H1 (cell line): ENCODE data around the gene ST3GAL3. TPM values are rescaled to one million over a fixed set of nuclear protein-coding genes. Genes with fewer than 3 reads are reported as not detected.

Experiments
- CTCF ChIA-PET: fragments of 300-600 bp; sonication (Branson Sonifier 250); formaldehyde crosslinking; loops from one replicate; lab custom pipeline; 2021; ENCODE audit not compliant: partially characterized antibody; lab: Charles Lee
- POLR2A ChIA-PET: fragments of 300-600 bp; sonication (Branson Sonifier 250); formaldehyde crosslinking; loops from one replicate; lab custom pipeline; 2021; ENCODE audit warnings: inconsistent platforms; ENCODE audit not compliant: partially characterized antibody; lab: Charles Lee
- DNase-seq, 2 experiments: peaks; one replicate each; pipeline versions ENCODE4 v3.0.0 to v3.0.0-alpha.2; 2010 to 2022; ENCODE audit warnings: low spot score in 2 of 2, low read depth in 1 of 2, mixed read lengths in 1 of 2
- FAIRE-seq: peaks from 2 replicates; lab custom pipeline; 2011; peaks lifted over from hg19 to GRCh38; lab: Jason Lieb, UNC
- H2AFZ ChIP-seq: 2 replicates; pipeline ENCODE4 v1.8.1; 2012; ENCODE audit warnings: low read length, inconsistent platforms
- H2AK5ac ChIP-seq: 2 replicates; pipeline ENCODE4 v1.6.1; 2013; ENCODE audit warnings: low read depth, low read length
- H2BK120ac ChIP-seq: replicated peaks from 2 replicates; pipeline ENCODE3; 2013; ENCODE audit warnings: low read depth, low read length, inconsistent platforms
- H2BK12ac ChIP-seq: 2 replicates; pipeline ENCODE4 v1.6.1; 2013; ENCODE audit warnings: low read depth, low read length
- H2BK15ac ChIP-seq: 2 replicates; pipeline ENCODE4 v1.6.1; 2013; ENCODE audit warnings: low read length
- H2BK20ac ChIP-seq: 2 replicates; pipeline ENCODE4 v1.6.1; 2013; ENCODE audit warnings: low read length
- H2BK5ac ChIP-seq: 2 replicates; pipeline ENCODE4 v1.6.1; 2013; ENCODE audit warnings: low read depth, low read length
- H3K14ac ChIP-seq: 2 replicates; pipeline ENCODE4 v1.6.1; 2013; ENCODE audit warnings: inconsistent platforms; ENCODE audit not compliant: insufficient read length
- H3K18ac ChIP-seq: 2 replicates; pipeline ENCODE4 v1.6.1; 2013; ENCODE audit warnings: low read length; ENCODE audit errors: extremely low read depth
- H3K23ac ChIP-seq: 2 replicates; pipeline ENCODE4 v1.6.1; 2013; ENCODE audit warnings: inconsistent platforms; ENCODE audit not compliant: insufficient read length
- H3K23me2 ChIP-seq: 2 replicates; pipeline ENCODE4 v1.6.1; 2013; ENCODE audit warnings: low read depth, low read length
- H3K27ac ChIP-seq: 2 replicates; pipeline ENCODE4 v1.6.1; 2011; ENCODE audit warnings: low read depth, low read length, inconsistent platforms
- H3K27me3 ChIP-seq, 4 experiments: replicated peaks in 1 of 4; 1 replicate in 1 of 4; 2 replicates in 3 of 4; pipeline versions ENCODE4 v1.6.1 to v1.8.1; 2011 to 2013; ENCODE audit warnings: low read length in 3 of 4, mild to moderate bottlenecking in 3 of 4, inconsistent platforms in 2 of 4, mixed read lengths in 2 of 4, moderate library complexity in 1 of 4; ENCODE audit not compliant: control insufficient read depth in 3 of 4, insufficient read depth in 3 of 4; ENCODE audit errors: extremely low read depth in 1 of 4
- H3K36me3 ChIP-seq, 4 experiments: 2 replicates each; pipeline versions ENCODE4 v1.6.1 to v1.8.1; 2011 to 2013; ENCODE audit warnings: mild to moderate bottlenecking in 4 of 4, low read length in 3 of 4, moderate library complexity in 2 of 4, control low read depth in 1 of 4, inconsistent platforms in 1 of 4; ENCODE audit not compliant: insufficient read depth in 4 of 4, control insufficient read depth in 2 of 4
- H3K4ac ChIP-seq: replicated peaks from 2 replicates; pipeline ENCODE3; 2013; ENCODE audit warnings: low read length, low read depth, mixed read lengths, inconsistent platforms; ENCODE audit not compliant: insufficient read length
- H3K4me1 ChIP-seq, 4 experiments: replicated peaks in 1 of 4; 1 replicate in 1 of 4; 2 replicates in 3 of 4; pipeline versions ENCODE4 v1.6.1 to v1.8.1; 2011 to 2013; ENCODE audit warnings: low read length in 3 of 4, inconsistent platforms in 2 of 4, mixed read lengths in 1 of 4; ENCODE audit not compliant: insufficient read depth in 4 of 4, control insufficient read depth in 3 of 4
- H3K4me2 ChIP-seq, 2 experiments: 2 replicates each; pipeline versions ENCODE4 v1.6.1 to v1.8.1; 2011 to 2013; ENCODE audit warnings: low read depth in 2 of 2, low read length in 2 of 2, control low read depth in 1 of 2, inconsistent platforms in 1 of 2, mild to moderate bottlenecking in 1 of 2; ENCODE audit not compliant: insufficient read depth in 1 of 2
- H3K4me3 ChIP-seq, 4 experiments: fragments of 200-600, 300-600 bp in 1 of 4; sonication (generic), shearing (Covaris generic), sonication (Bioruptor Twin) in 1 of 4; 2 replicates each; pipeline versions ENCODE4 v1.5.1 to v1.8.1; 2011 to 2016; ENCODE audit warnings: low read length in 4 of 4, low read depth in 3 of 4, control low read depth in 2 of 4, inconsistent platforms in 2 of 4, mild to moderate bottlenecking in 2 of 4, mixed read lengths in 1 of 4, moderate library complexity in 1 of 4; ENCODE audit not compliant: insufficient read depth in 2 of 4; ENCODE audit errors: extremely low read depth in 1 of 4
- H3K56ac ChIP-seq: replicated peaks from 2 replicates; pipeline ENCODE3; 2013; ENCODE audit warnings: low read depth, mild to moderate bottlenecking, mixed read lengths, low read length, inconsistent platforms; ENCODE audit not compliant: insufficient read length
- H3K79me1 ChIP-seq: 2 replicates; pipeline ENCODE4 v1.6.1; 2013; ENCODE audit warnings: low read depth, low read length, control low read depth
- H3K79me2 ChIP-seq, 2 experiments: 2 replicates each; pipeline versions ENCODE4 v1.6.1 to v1.8.1; 2012 to 2013; ENCODE audit warnings: low read length in 2 of 2, mild to moderate bottlenecking in 2 of 2, inconsistent platforms in 1 of 2; ENCODE audit not compliant: insufficient read depth in 2 of 2, control insufficient read depth in 1 of 2
- H3K9ac ChIP-seq, 4 experiments: replicated peaks in 1 of 4; 1 replicate in 1 of 4; 2 replicates in 3 of 4; pipeline versions ENCODE4 v1.6.1 to v1.8.1; 2011 to 2013; ENCODE audit warnings: low read depth in 3 of 4, low read length in 3 of 4, control low read depth in 2 of 4, mild to moderate bottlenecking in 2 of 4, moderate library complexity in 2 of 4, inconsistent platforms in 1 of 4; ENCODE audit errors: extremely low read depth in 1 of 4
- H3K9me3 ChIP-seq, 2 experiments: 2 replicates each; pipeline versions ENCODE4 v1.6.1 to v1.8.1; 2012 to 2013; ENCODE audit warnings: mild to moderate bottlenecking in 2 of 2, moderate library complexity in 2 of 2, control low read depth in 1 of 2, inconsistent platforms in 1 of 2, low read depth in 1 of 2, low read length in 1 of 2, mixed read lengths in 1 of 2; ENCODE audit not compliant: insufficient read depth in 2 of 2
- H4K20me1 ChIP-seq, 2 experiments: replicated peaks in 1 of 2; 2 replicates each; pipeline versions ENCODE3 to v1.8.1; 2011 to 2013; ENCODE audit warnings: inconsistent platforms in 2 of 2, low read length in 2 of 2, mild to moderate bottlenecking in 1 of 2; ENCODE audit not compliant: insufficient read depth in 2 of 2, control insufficient read depth in 1 of 2
- H4K5ac ChIP-seq: 2 replicates; pipeline ENCODE4 v1.6.1; 2013; ENCODE audit warnings: low read length, low read depth, mixed read lengths, inconsistent platforms; ENCODE audit not compliant: insufficient read length
- H4K8ac ChIP-seq: 2 replicates; pipeline ENCODE4 v1.8.0; 2013; ENCODE audit warnings: mild to moderate bottlenecking, moderate library complexity, low read length, inconsistent platforms; ENCODE audit not compliant: insufficient read depth; ENCODE audit errors: extremely low read depth
- H4K91ac ChIP-seq: replicated peaks from 2 replicates; pipeline ENCODE3; 2013; ENCODE audit warnings: low read length, mixed read lengths, inconsistent platforms; ENCODE audit not compliant: insufficient read length
- GABPA ChIP-seq: IDR thresholded peaks from 2 replicates; pipeline ENCODE4 v1.6.1; 2011; ENCODE audit warnings: mild to moderate bottlenecking, low read length, moderate library complexity, borderline replicate concordance; ENCODE audit not compliant: insufficient read depth
- SRF ChIP-seq: IDR thresholded peaks from 2 replicates; pipeline ENCODE4 v1.6.1; 2011; ENCODE audit warnings: mild to moderate bottlenecking, low read depth, low read length, moderate library complexity
- WGBS, 2 experiments: shearing (Covaris generic) in 1 of 2; methylation state at CpG; one replicate each; pipeline versions ENCODE4 v1.1.6 to v1.1.7; 2013 to 2015; ENCODE audit warnings: low lambda C conversion rate in 2 of 2, mixed read lengths in 2 of 2, inconsistent platforms in 1 of 2, low coverage in 1 of 2, missing lambda C conversion rate in 1 of 2; ENCODE audit not compliant: insufficient replicate concordance in 2 of 2, insufficient coverage in 1 of 2, insufficient read length in 1 of 2; ENCODE audit errors: extremely low coverage in 1 of 2, missing lambda C conversion rate in 1 of 2; 5-methylcytosine and 5-hydroxymethylcytosine counted together
- polyA plus RNA-seq, 7 experiments: library from polyadenylated mRNA; depleted of rRNA in 3 of 7; stranded (reverse) in 5 of 7; unstranded in 2 of 7; fragments of >200 nt in 5 of 7; fragments of 200-250 nt in 2 of 7; gene quantifications; 1 replicate in 5 of 7; 2 replicates in 1 of 7; 4 replicates in 1 of 7; pipeline versions ENCODE4 v1.2.1 to v1.2.3, GENCODE V29; 2011 to 2013; ENCODE audit warnings: missing spikeins in 2 of 7, mixed read lengths in 2 of 7
- total RNA-seq: library from RNA; stranded (reverse); fragmentation: NEBNext Ultra II Directional; extraction: Animal tissue kit (Norgen Biotek cat#: 25700); gene quantifications from 2 replicates; pipeline ENCODE4 v1.2.1, GENCODE V29; 2021

Gene ST3GAL3
- total and polyA plus RNA-seq, 2 of the 8 experiments (the other 6 are each of a cell fraction or from before 2014, with no cell fraction given): 6.8 to 7.0 TPM

DNA sequence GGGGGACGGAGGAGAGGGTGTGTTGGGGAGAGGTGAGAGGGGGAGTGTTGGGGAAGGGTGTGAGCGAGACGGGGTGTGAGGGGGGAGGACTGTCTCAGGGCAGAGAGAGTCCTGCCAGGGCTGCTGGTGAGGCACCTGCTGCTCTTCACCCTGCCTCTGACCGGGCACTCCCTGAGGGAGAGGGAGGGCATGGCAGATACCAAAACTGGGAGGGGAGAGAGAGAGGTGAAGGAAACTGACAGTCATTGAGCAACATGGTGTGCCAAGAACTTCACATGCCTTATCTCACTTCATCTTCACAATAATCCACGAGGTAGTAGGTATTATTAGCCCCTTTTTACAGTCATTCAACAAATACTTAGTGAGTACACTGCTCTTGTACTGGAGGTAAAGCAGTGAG lies 164.9 kb downstream of the ST3GAL3 start:
- Histone ChIP-seq H4K8ac (no peak overlapping the region), H3K23ac (no peak overlapping the region), H2BK12ac (peak overlapping the region; percentile 54; the same call in 1 of the 2 replicates), H3K4me1 (no peaks in the 10 kb centered on the region), H3K79me1 (no peaks in the 10 kb centered on the region; the same call in 1 of the 2 replicates), H3K4me2 (no peak overlapping the region), H4K20me1 (no peaks in the 10 kb centered on the region), H3K27ac (no peak overlapping the region), H4K91ac (no peak overlapping the region), H3K79me2 (no peaks in the 10 kb centered on the region), H2AK5ac (no peak overlapping the region), H3K9me3 (no peaks in the 10 kb centered on the region), H3K36me3 (no peaks in the 10 kb centered on the region), H4K5ac (no peak overlapping the region), H3K4ac (no peak overlapping the region), H3K18ac (no peak overlapping the region), H3K56ac (no peak overlapping the region), H3K14ac (no peak overlapping the region), H2BK15ac (no peak overlapping the region), H2BK5ac (no peak overlapping the region), H3K27me3 (no peaks in the 10 kb centered on the region), H3K23me2 (no peaks in the 10 kb centered on the region; the same call in 1 of the 2 replicates), H2BK120ac (no peak overlapping the region), H2BK20ac (no peak overlapping the region), H3K9ac (no peak overlapping the region), H2AFZ (no peak overlapping the region), H3K4me3 (no peak overlapping the region)
- FAIRE-seq (no peak), DNase-seq (no peak)
- ChIA-PET CTCF (no interaction called here), POLR2A (no interaction called here)
- WGBS, 2 experiments: 73 to 100% methylated on average over 2 of the region's 5 CpGs
- no peak for TF ChIP-seq GABPA
- TF ChIP-seq SRF: no peak
